HG03575 (cell line): ENCODE measurements around the gene FNDC3B.

ENCODE experiments used
- ATAC-seq: cut with Tn5 transposase; IDR thresholded peaks from one replicate; pipeline ENCODE4 v1.9.1; 2021; ENCODE audit not compliant: unreplicated experiment, insufficient number of reproducible peaks, low FRiP score; ENCODE audit errors: extremely low read depth

Gene FNDC3B

DNA sequence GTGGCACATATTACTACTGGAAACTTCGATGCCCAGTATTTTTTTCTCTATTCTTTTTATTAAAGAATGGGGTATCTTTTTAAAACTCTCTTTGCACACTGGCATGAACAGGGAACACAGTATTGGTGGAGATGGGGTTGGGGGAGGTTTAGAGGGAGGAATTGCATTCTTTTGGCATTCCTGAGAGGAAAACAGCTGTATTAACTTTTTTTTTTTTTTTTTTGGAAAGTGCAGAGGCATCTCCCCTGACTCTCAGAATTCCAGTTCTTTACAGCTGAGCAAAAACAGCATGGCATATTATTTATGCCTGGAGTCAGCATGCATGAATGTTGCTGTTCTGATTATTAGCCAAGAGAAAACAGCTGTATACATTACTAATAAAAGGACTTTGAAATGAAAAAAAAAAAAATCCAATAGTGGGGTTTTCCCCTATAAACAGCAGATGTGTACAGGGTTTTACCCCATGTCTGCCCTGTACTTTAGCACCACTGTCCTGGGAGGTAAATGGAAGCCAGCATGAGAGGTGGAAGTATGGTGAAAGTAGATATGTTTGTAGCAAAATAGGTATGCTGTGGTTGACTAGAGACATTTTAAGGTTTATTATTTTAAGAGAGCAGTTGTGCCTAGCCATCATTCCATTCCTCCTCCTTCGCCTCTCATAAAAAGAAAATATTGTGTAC lies 132.2 kb downstream of the FNDC3B start:
- ATAC-seq, result no peak

DNA sequence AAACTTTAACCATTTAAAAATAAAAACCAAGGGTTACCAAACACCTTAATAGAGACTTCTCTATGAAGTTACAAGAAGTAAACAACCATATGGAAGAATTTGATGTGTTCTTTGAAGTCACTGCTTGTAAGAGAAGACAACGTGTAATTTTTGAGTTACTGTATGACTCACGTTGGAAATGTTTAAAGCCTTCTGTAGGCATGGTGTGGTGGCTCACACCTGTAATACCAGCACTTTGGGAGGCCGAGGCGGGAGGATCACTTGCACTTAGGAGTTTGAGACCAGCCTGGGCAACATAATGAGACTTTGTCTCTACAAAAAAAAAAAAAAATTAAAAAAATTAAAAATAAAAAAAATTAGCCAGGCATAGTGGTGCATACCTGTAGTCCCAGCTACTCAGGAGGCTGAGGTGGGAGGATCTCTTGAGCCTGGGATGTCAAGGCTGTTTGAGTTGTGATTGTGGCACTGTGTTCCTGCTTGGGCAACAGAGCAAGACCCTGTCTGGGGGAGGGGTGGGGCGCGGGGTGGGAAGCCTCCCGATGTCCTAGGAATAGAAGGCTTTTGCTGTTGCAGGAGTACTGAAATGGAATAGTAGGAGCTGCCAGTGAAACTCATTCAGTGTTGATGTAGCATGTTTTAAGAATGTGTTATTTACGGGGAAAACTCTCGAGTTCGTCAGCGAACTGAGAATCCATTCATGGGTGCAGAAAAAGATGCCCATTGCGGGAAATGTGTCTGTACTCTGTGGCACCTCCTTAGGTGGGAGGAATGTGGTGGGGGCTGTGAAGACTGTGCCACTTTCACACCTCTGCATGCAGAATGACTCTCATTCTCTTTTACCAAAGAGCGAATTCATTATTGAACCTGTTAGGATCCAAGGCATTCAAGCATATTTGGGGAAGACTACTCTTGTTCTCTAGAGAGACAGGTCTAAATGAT lies 134.2 kb downstream of the FNDC3B start:
- no peak for ATAC-seq

DNA sequence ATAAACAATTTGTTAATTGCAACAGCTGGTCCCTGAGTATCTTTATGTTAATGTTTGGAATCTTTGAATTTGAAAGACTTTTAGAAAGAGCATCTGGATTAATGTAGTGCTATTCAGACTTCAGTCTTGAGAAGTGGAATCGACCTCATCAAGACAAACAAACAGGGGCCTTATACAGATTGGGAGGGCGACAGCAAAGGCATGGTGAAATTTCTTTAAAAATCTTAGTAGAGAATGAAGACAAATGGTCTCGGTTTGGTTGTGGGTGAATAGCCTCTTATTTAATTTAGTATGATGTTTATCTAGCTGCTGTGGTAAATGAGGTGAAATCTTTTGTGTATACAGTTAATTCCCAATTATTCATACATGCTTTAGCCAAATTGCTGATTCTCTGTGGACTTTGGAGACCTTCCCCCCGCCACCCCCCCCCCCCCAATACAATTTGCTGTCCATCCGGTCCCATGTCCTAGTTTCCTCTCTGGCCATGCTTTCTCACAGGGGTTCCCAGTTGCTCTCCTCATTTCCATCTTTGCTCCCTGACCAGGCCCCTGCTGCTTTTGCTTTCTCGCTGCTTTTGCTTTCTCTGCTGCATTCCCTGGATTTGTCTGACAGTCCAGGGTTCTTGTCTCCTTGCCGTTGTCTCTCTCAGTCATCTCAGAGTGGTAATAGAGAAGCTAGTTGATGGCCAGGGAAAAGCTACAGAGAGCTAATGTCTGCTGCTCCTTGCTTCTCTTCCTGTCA lies 135.3 kb downstream of the FNDC3B start:
- ATAC-seq, result no peak

DNA sequence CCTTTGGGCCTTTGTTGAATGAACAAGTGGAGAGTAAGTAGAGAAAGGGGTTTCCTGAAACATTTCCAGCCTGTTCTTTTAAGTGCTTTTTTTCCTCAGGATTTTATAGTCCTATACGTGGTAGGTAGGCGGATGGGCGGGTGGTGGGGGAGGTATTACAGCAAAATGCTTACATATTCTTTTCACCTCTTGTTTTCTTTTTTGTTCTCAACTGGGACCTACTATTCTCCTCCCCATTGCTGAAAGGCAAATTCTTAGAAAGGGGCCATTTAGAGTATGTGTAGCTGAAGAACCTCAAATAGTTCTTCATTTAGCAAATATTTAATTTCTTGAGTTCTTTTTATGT lies 135.8 kb downstream of the FNDC3B start:
- ATAC-seq, result no peak

DNA sequence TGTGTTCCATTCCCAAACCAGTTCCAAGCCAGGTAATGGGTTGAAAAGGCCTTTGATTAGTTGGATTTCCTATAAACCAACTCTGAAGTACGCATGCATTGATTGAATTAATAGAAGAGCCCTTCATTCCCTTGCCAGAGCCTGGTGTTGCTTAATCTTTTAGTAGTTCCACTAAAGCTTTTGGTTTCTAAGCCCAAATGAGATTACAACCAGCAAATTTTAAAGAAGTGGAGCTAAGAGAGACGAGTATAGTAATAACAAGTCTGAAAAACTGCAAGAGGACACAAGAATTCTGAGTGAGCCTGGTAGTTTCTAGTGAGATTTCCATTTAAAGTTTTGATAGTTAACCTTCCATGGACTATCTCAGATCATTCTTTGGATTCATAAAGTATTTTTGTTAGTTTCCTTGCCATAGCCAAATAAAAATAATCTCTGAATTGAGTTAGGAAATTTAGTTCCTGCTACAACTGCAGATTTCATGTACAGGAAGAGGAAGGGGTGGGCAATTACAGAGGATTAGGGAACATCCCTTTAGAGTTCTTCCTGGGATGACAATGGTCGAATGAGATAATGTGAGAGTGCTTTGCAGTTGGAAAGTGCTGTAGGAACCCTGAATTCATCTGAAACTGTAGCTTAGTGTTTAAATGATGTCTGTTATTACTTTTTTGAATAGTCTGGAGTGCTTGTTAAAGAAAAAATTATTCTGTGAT lies 136.8 kb downstream of the FNDC3B start:
- ATAC-seq, result no peak

DNA sequence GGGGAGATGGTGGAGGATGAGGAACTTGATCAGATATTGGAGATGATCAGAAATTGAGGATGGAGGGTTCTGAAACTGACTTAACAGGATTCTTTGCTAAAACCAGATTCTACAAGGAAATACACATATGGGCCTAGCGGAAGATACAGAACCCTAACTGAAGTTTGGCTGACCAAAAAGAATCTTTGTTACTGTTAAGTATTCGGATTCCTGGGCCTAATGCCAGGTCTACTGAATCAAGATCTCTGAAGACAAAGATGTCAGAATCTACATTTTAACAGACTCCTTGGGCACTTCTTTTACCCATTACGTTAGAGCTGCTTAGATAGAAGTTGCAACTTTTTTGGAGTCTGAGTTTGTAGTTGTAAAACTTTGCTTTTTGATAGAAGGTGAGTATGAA lies 137.7 kb downstream of the FNDC3B start:
- no peak for ATAC-seq

DNA sequence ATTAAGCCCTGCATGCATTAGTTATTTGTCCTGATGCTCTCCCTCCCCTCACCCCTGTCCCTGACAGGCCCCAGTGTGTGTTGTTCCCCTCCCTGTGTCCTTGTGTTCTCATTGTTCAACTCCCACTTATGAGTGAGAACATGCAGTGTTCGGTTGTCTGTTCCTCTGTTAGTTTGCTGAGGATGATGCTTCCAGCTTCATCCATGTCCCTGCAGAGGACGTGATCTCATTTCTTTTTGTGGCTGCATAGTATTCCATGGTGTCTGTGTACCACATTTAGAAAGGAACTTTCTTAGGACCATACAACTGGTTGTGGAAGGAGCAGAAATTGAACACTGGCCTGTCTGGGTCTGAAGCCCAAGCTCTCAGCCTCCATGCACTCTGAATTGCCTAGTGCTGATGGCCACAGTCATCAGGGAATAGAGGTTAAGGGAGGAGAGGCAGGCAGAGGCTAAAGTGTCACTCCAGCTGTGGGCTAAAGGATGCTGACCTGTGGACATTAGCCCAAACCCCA lies 138.5 kb downstream of the FNDC3B start:
- ATAC-seq, result no peak

DNA sequence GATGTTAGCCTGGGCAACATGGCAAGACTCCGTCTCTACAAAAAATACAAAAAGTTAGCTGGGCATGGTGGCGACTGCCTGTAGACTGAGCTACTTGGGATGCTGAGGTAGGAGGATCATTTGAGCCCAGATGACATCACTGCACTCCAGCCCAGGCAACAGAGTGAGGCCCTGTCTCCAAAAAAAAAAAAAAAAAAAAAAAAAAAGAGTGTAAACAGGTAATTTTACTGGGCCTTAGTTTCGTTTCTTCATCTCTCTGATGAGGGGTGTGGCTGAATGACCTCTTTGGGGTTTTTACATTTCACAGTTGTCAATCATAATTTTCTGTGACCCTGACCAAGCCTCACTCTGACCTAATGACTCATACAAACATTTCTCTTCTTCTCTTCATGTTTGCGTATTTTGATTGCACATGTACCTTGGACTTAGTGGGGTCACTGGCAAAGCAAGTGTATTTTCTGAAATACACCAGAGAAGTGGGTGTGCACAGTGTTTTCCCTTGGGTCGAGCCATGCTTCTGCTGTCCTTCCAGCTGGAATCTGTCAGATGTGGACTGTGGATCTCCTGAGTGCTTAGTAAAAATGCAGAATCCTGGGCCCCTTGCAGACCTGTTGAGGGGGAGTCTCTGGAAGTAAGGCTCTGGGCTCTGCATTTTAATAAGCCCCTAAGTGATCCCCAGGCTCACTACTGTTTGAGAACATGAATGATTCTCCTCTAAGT lies 140.5 kb downstream of the FNDC3B start:
- ATAC-seq, result no peak

DNA sequence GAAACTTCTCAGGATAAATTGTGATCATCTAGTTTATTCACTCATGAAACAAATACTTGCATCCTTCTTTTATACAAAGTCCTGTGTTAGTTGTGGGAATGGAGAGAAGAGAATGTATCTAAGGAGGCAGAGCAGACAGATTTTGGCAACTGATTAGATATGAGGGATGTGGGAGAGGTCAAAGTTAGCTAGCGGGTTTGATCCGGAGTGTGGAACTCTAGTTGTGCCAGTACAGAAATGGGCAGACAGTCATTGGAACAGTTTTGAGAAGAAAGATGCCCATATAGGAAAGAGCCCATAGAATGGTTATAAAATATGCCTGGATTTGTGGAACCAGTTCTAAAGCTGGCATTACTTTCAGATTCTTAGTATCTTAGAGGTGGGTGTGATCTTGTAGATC lies 141.1 kb downstream of the FNDC3B start:
- no peak for ATAC-seq

DNA sequence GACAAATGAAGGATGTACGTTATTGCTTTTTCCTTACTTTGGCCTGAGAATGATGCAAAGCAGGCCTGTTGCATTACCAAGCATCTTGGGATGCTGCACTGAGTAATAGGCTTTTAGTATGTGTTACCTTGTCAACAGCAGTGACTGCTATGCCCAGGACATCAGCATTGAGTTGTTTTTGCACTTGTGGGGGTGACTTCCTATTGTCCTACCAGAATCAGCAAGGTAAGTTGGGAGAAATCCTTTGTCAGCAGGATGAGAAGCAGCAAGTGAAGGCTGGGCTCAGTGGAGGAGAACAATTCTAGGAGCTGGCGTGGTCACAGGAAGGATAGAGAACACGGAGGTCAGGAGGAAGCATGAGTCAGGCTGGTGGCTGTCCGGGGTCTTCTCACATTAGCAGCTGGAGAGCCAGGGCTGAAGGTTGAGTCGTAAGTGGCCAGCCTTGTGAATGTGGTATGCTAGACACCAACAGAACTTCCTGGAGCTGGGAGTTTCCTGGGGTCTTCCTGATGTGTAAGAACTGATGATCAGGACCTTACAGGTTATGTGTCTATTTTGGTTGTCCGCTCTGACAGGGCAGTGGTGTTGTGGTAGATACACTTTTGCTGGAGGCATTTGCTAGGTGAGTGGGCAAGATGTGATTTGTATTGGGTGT lies 142.7 kb downstream of the FNDC3B start:
- no peak for ATAC-seq

DNA sequence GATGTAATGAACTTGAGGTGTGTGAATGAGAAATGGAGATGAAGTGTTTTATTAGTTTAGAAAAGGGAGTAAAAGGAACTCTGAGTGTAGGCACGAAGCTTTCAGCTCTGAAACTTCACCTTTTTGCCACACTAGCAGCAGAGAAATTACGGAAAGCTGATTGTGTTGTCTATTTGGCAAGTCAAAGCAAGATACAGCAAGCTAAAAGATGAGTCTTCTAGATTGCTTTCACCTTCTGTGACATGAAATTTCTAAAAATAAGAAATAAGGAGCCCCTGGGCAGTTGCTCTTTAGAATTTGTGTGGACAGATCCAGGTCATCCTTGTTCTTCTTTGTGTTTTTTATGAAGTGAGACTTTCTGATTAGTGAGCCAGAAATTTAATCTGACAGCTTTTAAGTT lies 143.4 kb downstream of the FNDC3B start:
- no peak for ATAC-seq

DNA sequence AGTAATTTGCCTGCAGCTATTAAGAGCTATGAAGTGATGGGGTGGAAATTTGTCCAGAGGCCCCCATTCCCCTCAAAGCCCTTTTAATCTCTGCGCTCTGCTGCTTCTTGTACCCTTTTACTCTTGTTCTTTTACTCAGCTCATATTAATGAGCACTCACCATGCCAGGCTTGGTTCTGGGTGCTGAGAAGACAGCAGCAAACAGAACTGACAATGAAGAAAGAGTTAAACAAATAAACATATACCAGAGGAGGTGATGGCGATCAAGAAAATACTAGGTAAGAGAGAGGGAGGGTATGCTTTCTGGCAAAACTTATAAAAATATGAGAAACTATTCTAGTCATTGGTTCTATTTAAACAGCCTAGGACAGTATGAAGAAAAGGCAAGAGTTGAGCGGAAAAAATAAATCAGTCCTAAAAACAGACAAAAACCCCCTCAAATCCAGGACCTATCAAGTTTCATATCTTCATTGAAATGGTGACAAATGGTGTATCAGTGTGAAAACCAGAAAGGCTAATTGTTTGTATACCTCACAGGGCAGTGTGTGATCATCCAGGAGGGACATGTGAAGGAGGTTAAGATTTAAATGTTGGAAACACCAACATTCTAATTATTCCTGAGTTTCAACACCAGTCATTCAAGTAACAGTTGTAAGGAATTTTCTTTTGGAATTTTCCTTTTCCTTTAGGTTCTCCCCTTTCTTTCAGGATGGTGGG lies 144.9 kb downstream of the FNDC3B start:
- no peak for ATAC-seq

DNA sequence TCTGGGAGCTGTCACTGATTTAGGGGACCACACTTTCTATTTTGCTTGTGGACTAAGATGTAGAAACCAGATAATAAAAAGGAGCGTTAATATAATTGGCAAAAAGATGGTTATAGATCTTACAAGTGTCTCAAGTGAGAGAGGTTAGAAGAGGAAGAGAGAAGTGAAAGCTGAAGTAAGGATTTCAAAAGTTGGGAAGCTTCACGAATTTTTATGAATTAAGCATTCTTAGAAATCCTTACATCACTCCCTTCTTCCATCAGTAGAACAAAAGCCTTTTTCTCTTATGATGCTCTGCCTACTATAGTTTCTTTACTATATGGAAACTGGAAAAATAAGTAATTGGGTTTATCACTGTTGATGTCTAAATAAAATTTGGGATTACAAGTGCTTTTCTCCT lies 146.5 kb downstream of the FNDC3B start:
- ATAC-seq, result no peak

DNA sequence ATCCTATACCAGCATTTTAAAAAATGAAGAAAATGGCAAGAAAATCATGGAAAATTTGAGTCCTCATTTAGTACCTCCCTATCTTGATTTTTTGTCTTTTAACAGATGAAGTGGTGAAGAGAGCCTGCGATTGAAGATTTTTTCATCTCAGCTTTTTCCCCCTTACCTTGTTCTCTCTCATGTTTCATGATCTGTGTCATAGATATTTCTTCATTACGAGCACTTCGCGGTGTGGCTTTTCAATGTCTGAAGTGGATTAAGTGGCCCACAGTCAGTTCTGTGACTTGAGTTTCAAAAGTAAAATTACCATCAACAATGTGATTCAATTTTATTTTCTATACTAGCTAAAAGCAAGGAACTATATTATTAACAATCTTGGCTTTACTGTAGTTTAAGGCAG lies 147.2 kb downstream of the FNDC3B start:
- ATAC-seq, result no peak

DNA sequence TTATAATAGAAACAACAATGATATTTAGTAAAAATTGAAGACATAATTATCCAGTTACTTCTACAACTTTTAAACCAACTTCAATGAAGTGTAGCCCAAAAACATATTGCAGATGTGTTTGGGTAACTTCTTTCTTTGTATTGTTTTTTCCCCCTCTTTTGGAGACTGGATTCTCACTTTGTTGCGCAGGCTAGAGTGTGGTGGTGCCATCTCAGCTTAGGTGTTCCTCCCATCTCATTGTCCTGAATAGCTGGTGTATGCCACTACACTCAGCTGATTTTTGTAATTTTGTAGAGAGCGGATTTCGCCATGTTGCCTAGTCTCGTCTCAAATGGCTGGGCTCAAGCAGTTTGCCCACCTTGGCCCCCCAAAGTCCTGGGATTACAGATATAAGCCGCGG lies 148.1 kb downstream of the FNDC3B start:
- ATAC-seq, result no peak

DNA sequence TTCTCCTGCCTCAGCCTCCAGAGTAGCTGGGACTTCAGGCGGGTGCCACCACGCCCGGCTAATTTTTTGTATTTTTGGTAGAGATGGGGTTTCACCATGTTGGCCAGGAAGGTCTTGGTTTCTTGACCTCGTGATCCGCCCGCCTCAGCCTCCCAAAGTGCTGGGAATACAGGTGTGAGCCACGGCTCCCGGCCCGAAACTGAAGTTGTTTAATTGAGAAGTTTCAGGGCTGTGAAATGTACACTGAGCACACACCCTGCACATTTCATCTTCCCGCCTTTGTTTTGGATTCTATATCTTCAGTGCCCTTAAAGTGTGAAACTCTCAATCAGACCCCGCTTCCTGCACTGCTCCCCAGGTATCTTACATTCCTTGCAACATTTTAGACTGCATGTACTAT lies 149.1 kb downstream of the FNDC3B start:
- no peak for ATAC-seq

DNA sequence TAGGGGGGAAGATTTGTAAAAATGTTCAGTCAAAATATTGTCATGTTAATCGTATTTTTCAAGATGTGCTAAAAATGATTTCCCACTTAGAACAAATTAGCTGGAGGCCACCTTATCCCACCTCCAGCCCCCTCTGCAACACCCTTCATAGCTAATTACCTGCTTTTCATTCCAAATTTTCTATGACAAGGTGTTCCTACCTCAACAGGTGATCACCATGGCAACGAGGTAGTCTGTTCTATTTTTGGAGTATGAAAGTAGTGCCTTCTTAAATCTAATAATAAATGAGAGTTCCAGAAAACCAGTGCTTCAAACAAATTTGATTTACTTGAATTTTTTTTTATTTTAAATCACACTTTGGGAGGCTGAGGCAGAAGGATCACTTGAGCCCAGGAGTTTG lies 149.8 kb downstream of the FNDC3B start:
- ATAC-seq, result no peak
